Measurements from ENCODE around the gene IGSF8. TPM values are rescaled to one million over a fixed set of nuclear protein-coding genes. Genes with fewer than 3 reads are reported as not detected.
"Not testable (repeated sequence)": the region's sequence is repeated elsewhere in the genome, so short reads cannot be mapped to it uniquely, and the experiment has no call there.

IGSF8 gene
- total and polyA plus RNA-seq, 2 donors (not counting 1 experiment from before 2014, with no cell fraction given) = 6.5 to 24.4 TPM

DNA sequence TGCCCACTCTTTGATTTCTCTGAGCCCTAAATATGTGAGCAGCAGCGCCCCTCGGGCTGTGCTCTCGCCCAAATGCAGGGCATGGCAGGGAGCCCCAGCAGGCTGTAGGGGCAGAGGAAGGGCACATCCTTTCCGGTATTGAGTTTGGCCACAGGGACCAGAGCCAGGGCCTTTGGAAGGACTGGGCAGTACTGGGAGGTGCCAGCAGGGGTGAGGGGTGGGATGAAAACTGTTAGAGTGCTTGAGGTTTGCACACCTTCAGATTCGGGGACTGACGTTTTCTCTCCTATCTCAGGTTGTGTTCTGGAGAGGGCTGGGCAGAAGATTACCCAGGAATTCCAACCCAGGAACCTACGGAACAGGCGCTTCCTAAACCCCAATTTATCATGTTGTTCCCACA, 15.0 kb upstream of the IGSF8 start:
- H2AFZ ChIP-seq (ENCODE audit: low read length) = no peak overlapping the region
- no peaks in the 10 kb centered on the region for H3K79me2 ChIP-seq (ENCODE audit: control insufficient read depth, insufficient read depth, low read length)
- H3K27ac ChIP-seq (ENCODE audit: insufficient read depth, low read length) = no peak overlapping the region
- no peak overlapping the region for H3K4me2 ChIP-seq (ENCODE audit: extremely low read depth, insufficient read depth, low read length)
- no peak overlapping the region for H3K9ac ChIP-seq (ENCODE audit: insufficient read depth, low read length)
- peaks cover 31% of the 10 kb centered on the region for H3K27me3 ChIP-seq (ENCODE audit: control insufficient read depth, insufficient read depth, low read length)
- DNase-seq (ENCODE audit: low read depth in 2 of 2) = no peak
- TF ChIP-seq, protein P1, sequence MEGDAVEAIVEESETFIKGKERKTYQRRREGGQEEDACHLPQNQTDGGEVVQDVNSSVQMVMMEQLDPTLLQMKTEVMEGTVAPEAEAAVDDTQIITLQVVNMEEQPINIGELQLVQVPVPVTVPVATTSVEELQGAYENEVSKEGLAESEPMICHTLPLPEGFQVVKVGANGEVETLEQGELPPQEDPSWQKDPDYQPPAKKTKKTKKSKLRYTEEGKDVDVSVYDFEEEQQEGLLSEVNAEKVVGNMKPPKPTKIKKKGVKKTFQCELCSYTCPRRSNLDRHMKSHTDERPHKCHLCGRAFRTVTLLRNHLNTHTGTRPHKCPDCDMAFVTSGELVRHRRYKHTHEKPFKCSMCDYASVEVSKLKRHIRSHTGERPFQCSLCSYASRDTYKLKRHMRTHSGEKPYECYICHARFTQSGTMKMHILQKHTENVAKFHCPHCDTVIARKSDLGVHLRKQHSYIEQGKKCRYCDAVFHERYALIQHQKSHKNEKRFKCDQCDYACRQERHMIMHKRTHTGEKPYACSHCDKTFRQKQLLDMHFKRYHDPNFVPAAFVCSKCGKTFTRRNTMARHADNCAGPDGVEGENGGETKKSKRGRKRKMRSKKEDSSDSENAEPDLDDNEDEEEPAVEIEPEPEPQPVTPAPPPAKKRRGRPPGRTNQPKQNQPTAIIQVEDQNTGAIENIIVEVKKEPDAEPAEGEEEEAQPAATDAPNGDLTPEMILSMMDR (conservative IDR thresholded peaks at IDR 0.05 in 1 of 2, IDR thresholded peaks at IDR 0.05 in 1 of 2; ENCODE audit: low read depth in 1 of 2, low read length in 2 of 2) = no peak
- no peak for TF ChIP-seq EZH2 (IDR thresholded peaks at IDR 0.05; ENCODE audit: low read length, missing control alignments)
- no peak overlapping the region for H3K4me3 ChIP-seq (replicated peaks in 1 of 4; ENCODE audit: control extremely low read depth in 1 of 4, insufficient read depth in 1 of 4, low read depth in 3 of 4, low read length in 4 of 4)
- H3K9me3 ChIP-seq (ENCODE audit: control insufficient read depth, insufficient read depth, low read depth, low read length) = no peaks in the 10 kb centered on the region
- H3K36me3 ChIP-seq (ENCODE audit: control insufficient read depth, insufficient read depth, low read length) = no peaks in the 10 kb centered on the region
- no peaks in the 10 kb centered on the region for H3K4me1 ChIP-seq (ENCODE audit: control insufficient read depth, extremely low read depth, insufficient read depth, low read length)
- no peaks in the 10 kb centered on the region for H4K20me1 ChIP-seq (ENCODE audit: control insufficient read depth, extremely low read depth, insufficient read depth, low read length)

DNA sequence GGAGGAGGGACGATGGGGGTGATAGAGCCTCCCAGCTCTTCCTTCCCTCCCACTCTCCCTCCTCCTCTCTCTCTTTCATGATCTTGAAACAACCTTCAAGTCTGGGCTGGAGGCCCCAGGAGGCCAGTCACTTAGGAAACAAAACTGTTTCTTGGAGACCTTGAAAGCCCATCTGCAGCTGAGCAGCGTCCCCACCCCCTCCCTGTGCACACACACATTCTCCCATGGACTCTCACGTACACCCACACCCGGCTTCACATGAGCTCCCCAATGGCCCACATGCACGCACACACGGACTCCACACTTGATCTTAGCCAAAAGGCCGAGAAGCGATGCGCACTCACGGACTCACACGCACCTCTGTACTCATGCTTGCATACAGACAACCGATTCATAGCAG, 13.9 kb upstream of the IGSF8 start:
- no peak overlapping the region for H3K9ac ChIP-seq (ENCODE audit: insufficient read depth, low read length)
- H3K27me3 ChIP-seq (ENCODE audit: control insufficient read depth, insufficient read depth, low read length) = peaks cover 24% of the 10 kb centered on the region
- H3K4me2 ChIP-seq (ENCODE audit: extremely low read depth, insufficient read depth, low read length) = no peak overlapping the region
- no peaks in the 10 kb centered on the region for H3K36me3 ChIP-seq (ENCODE audit: control insufficient read depth, insufficient read depth, low read length)
- H4K20me1 ChIP-seq (ENCODE audit: control insufficient read depth, extremely low read depth, insufficient read depth, low read length) = no peaks in the 10 kb centered on the region
- H3K27ac ChIP-seq (ENCODE audit: insufficient read depth, low read length) = no peak overlapping the region
- TF ChIP-seq EZH2 (IDR thresholded peaks at IDR 0.05; ENCODE audit: low read length, missing control alignments) = no peak
- TF ChIP-seq, protein P1 (conservative IDR thresholded peaks at IDR 0.05 in 1 of 2, IDR thresholded peaks at IDR 0.05 in 1 of 2; ENCODE audit: low read depth in 1 of 2, low read length in 2 of 2) = no peak
- no peaks in the 10 kb centered on the region for H3K9me3 ChIP-seq (ENCODE audit: control insufficient read depth, insufficient read depth, low read depth, low read length)
- no peak overlapping the region for H2AFZ ChIP-seq (ENCODE audit: low read length)
- no peaks in the 10 kb centered on the region for H3K79me2 ChIP-seq (ENCODE audit: control insufficient read depth, insufficient read depth, low read length)
- no peak overlapping the region for H3K4me3 ChIP-seq (replicated peaks in 1 of 4; ENCODE audit: control extremely low read depth in 1 of 4, insufficient read depth in 1 of 4, low read depth in 3 of 4, low read length in 4 of 4)
- no peak for DNase-seq (ENCODE audit: low read depth in 2 of 2)
- no peaks in the 10 kb centered on the region for H3K4me1 ChIP-seq (ENCODE audit: control insufficient read depth, extremely low read depth, insufficient read depth, low read length)

DNA sequence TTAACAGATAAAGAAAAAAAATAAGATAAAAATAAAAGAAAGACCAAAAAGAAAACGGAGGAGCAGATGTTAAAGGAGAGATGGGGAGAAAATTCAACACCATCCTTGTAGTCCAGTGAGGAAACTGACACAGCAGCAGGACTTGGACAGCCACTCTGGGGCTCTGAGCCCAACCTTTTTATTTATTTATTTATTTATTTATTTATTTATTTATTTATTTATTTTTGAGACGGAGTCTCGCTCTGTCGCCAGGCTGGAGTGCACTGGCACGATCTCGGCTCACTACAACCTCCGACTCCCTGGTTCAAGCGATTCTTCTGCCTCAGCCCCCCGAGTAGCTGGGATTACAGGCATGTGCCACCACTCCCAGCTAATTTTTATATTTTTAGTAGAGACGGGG, 13.0 kb upstream of the IGSF8 start:
- peaks cover 20% of the 10 kb centered on the region for H3K27me3 ChIP-seq (ENCODE audit: control insufficient read depth, insufficient read depth, low read length)

More for the DNA sequence above, 13.0 kb upstream of the IGSF8 start:
- not testable (repeated sequence) for H3K4me1 ChIP-seq (ENCODE audit: control insufficient read depth, extremely low read depth, insufficient read depth, low read length); H3K36me3 ChIP-seq (ENCODE audit: control insufficient read depth, insufficient read depth, low read length); DNase-seq (ENCODE audit: low read depth in 2 of 2); H4K20me1 ChIP-seq (ENCODE audit: control insufficient read depth, extremely low read depth, insufficient read depth, low read length); H3K79me2 ChIP-seq (ENCODE audit: control insufficient read depth, insufficient read depth, low read length); H3K9me3 ChIP-seq (ENCODE audit: control insufficient read depth, insufficient read depth, low read depth, low read length); H3K4me3 ChIP-seq (replicated peaks in 1 of 4; ENCODE audit: control extremely low read depth in 1 of 4, insufficient read depth in 1 of 4, low read depth in 3 of 4, low read length in 4 of 4); H3K9ac ChIP-seq (ENCODE audit: insufficient read depth, low read length); H2AFZ ChIP-seq (ENCODE audit: low read length); H3K4me2 ChIP-seq (ENCODE audit: extremely low read depth, insufficient read depth, low read length); H3K27ac ChIP-seq (ENCODE audit: insufficient read depth, low read length)

Measured in fibroblast of lung (primary cell).